Natural killer cell treated with Interleukin-12 subunit alpha and Interleukin-12 subunit beta and Interleukin-15 and Interleukin-18, amount 100 ng/mL, for 72 hours (primary cell): ENCODE measurements around the gene FCGR1A. TPM values are rescaled to one million over a fixed set of nuclear protein-coding genes. Genes with fewer than 3 reads are reported as not detected.
"Not testable (repeated sequence)": the region's sequence is repeated elsewhere in the genome, so short reads cannot be mapped to it uniquely, and the experiment has no call there.

Source experiments
- ATAC-seq, 2 donors: fragments of 150-1000 bp; cut with Tn5 transposase in 1 of 2; sonication (Bioruptor Pico), chemical (Tn5 transposase) in 1 of 2; 2 replicates each; pipeline ENCODE4 v1.10.0; 2021
- DNase-seq: peaks from one replicate; pipeline ENCODE4 v3.0.0; 2022; ENCODE audit warnings: low spot score
- H3K27ac Mint-ChIP-seq, 2 donors: 1 replicate in 1 of 2; 2 replicates in 1 of 2; pipeline ENCODE4 v1.8.0; 2022; ENCODE audit warnings: mixed read lengths in 2 of 2, mild to moderate bottlenecking in 1 of 2, moderate library complexity in 1 of 2
- H3K27me3 Mint-ChIP-seq, 2 donors: 1 replicate in 1 of 2; 2 replicates in 1 of 2; pipeline ENCODE4 v1.8.0; 2022; ENCODE audit warnings: mixed read lengths in 2 of 2
- H3K36me3 Mint-ChIP-seq: one replicate; pipeline ENCODE4 v1.8.0; 2022; ENCODE audit warnings: mixed read lengths
- H3K4me1 Mint-ChIP-seq, 2 donors: 1 replicate in 1 of 2; 2 replicates in 1 of 2; pipeline ENCODE4 v1.8.0; 2022; ENCODE audit warnings: low read depth in 2 of 2, mixed read lengths in 2 of 2, mild to moderate bottlenecking in 1 of 2
- H3K4me3 Mint-ChIP-seq: one replicate; pipeline ENCODE4 v1.8.0; 2022; ENCODE audit warnings: mixed read lengths
- H3K9me3 Mint-ChIP-seq: 2 replicates; pipeline ENCODE4 v1.8.0; 2022; ENCODE audit warnings: mixed read lengths
- total RNA-seq, 2 donors: library from RNA; stranded (reverse); gene quantifications; one replicate each; pipeline ENCODE4 v1.2.3, GENCODE V29; 2022

The FCGR1A gene
- total RNA-seq, 2 donors from 2014 or later, result 0.93 to 1.3 TPM

DNA sequence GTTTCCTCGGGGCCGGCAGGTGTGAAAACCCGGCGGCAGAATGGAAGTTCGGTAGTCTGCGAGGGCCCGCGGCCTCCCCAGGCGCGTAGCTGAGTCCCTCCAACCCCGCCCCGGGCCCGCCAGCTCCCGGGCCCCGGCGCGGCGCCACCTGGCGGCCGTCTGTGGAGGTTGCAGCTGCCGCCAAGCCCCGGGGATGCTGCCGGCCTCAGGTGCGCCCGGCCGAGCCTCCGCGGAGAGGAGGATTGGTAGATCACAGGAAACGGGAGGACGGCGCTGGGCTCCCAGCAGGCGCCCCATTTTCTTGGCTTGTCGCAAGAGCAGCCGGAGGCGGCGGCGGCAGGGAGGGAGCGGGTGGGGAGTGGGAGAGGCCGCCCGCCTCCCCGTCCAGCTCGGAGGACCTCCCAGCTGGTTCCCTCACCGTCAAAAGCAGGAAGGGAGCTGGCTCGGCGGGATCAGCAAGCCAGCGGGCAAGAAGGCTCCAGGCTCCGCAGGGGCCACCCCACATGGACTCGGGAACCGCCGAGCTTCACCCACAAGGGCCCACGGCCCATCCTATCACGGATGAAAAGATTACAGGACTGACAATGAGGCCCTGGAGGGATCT is 10.5 kb downstream of the FCGR1A start:
- H3K27ac Mint-ChIP-seq, result peak overlapping the region; percentile 91 to 93
- not testable (repeated sequence) for H3K9me3 Mint-ChIP-seq, H3K27me3 Mint-ChIP-seq, H3K4me1 Mint-ChIP-seq, H3K36me3 Mint-ChIP-seq
- ATAC-seq (peak; percentile 94 to 96), DNase-seq (peak; percentile 85)
- H3K4me3 Mint-ChIP-seq, result peak overlapping the region; percentile 93

DNA sequence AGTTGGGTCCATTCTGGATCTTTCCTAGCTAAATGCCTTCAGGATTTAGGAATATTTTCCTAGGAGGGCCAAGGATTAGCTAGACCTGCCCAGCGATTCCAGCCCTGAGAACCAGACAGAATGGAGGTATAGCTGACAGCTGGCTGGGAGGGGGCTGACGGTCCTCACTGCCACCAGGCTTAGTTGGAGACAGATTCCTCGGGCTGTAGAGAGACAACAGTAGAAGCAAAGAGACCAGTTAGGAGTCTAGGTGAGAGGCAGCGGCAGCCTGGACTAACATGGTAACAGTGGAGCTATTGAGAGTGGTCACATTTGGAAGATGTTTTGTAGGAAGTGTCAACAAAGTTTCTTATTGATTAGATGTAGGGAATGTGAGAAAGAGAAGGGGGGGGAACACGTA is 11.4 kb downstream of the FCGR1A start:
- not testable (repeated sequence) for H3K27ac Mint-ChIP-seq, ATAC-seq, H3K36me3 Mint-ChIP-seq, H3K27me3 Mint-ChIP-seq, DNase-seq, H3K9me3 Mint-ChIP-seq, H3K4me1 Mint-ChIP-seq, H3K4me3 Mint-ChIP-seq

DNA sequence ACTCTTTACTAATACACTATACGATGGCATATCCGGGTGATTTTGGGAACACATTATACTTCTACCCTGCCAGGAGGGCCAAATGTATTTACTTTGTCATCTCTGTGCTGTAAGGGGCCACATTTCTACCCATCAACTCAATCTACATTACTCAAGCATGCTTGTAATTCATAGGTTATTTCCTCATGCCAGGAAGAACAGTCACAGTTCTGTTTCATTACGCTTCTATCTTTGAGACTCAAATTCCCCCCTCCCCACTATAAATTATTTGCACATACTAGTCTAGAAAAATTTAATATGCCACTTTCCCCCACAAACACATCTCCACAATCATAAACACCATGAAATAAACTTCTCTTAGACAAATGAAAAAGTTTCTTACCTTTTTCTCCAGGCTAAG is 19.1 kb downstream of the FCGR1A start:
- ATAC-seq, H3K27me3 Mint-ChIP-seq, H3K27ac Mint-ChIP-seq, H3K36me3 Mint-ChIP-seq, H3K9me3 Mint-ChIP-seq, H3K4me3 Mint-ChIP-seq, H3K4me1 Mint-ChIP-seq, DNase-seq: not testable (repeated sequence)

DNA sequence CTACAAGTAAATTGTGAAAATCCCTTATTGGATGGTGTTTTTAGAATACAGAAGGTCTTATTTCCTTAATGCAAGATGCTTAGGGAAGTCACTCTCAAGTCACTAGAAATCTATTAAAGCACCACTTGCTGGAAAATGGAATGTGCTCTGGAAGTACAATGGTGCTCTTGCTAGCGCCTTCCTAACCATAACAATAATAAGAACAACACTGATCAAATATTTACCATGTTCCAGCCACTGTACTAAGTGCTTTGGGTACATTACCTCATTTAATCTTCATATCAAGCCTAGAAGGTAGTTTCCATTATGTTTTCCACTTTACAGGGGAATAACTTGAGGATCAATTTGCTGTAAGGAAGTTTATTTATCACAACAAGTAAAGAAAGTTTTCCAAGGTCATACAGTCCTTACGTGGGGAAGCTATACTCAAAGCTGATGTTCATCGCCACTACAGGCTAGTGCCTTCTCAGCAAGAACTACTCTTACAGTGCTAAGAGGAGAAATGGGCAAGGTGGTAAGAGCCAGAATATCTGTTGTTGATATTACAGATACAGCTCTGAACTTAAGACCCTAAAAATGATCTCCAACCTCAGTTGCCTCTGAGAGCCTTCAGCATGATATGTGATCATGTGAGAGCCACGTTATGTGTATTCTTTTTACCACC is 22.1 kb downstream of the FCGR1A start:
- H3K9me3 Mint-ChIP-seq, DNase-seq, H3K4me3 Mint-ChIP-seq, H3K4me1 Mint-ChIP-seq, H3K27ac Mint-ChIP-seq, H3K36me3 Mint-ChIP-seq, ATAC-seq, H3K27me3 Mint-ChIP-seq: not testable (repeated sequence)

DNA sequence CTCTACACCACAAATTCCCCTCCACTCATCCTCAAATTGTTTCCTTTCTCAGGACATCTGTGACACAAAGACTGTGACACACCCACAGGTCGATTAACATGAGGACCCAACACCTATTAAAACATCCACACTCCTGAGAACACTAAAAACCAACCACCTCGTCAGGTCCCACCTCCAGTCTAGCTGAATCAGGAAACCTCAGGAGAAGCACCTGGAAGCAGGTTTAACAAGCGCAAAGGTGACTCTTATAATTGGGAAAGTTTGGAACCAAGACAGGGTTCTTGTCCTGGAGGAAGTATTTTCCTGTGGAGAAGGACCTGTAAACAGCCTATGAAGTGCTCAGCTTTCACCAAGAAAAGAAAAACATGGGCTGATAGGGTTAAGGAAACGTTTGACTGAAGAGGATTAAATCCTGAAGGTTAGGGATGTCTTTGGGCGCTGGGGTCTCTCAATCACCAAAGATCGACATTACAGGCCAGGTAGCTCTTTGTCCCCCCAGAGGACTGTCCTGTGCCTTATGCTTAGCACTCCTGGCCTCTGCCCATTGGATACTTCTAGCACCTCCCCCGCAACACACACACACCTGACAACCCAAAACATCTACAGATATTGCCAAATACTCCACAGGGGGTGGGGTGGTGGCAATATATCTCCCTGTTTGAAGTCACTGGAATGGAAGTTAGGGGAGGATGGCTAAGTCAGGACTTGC is 28.4 kb downstream of the FCGR1A start:
- not testable (repeated sequence) for H3K9me3 Mint-ChIP-seq, H3K27me3 Mint-ChIP-seq, DNase-seq, H3K36me3 Mint-ChIP-seq, ATAC-seq
- Mint-ChIP-seq H3K4me1 (peaks cover 6 to 13% of the 10 kb centered on the region in 2 donors), H3K4me3 (peak overlapping the region; percentile 92), H3K27ac (peak overlapping the region; percentile 37 to 92)

DNA sequence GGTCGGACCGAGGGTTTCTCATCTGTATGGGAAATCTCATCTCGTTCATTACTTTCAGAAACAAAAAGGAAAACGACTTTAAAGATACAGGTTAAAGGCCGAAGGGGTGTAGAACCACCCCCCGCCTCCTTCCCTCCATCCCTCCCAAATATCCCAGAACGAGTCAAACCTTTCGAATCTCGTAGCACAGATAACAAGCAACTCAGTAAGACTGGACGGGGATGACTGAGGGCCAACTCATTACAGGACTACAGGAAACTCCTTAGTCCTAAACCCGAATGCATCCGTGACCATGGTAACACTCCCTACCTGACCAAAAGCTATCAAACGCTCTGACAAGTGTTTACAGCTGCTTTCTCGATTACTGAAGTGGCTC is 29.0 kb downstream of the FCGR1A start:
- Mint-ChIP-seq H3K27ac (peak overlapping the region; percentile 92), H3K4me1 (peaks cover 6 to 12% of the 10 kb centered on the region in 2 donors), H3K4me3 (peak overlapping the region; percentile 92)
- ATAC-seq, result peak; percentile 61 to 64
- not testable (repeated sequence) for DNase-seq, H3K27me3 Mint-ChIP-seq, H3K36me3 Mint-ChIP-seq, H3K9me3 Mint-ChIP-seq

DNA sequence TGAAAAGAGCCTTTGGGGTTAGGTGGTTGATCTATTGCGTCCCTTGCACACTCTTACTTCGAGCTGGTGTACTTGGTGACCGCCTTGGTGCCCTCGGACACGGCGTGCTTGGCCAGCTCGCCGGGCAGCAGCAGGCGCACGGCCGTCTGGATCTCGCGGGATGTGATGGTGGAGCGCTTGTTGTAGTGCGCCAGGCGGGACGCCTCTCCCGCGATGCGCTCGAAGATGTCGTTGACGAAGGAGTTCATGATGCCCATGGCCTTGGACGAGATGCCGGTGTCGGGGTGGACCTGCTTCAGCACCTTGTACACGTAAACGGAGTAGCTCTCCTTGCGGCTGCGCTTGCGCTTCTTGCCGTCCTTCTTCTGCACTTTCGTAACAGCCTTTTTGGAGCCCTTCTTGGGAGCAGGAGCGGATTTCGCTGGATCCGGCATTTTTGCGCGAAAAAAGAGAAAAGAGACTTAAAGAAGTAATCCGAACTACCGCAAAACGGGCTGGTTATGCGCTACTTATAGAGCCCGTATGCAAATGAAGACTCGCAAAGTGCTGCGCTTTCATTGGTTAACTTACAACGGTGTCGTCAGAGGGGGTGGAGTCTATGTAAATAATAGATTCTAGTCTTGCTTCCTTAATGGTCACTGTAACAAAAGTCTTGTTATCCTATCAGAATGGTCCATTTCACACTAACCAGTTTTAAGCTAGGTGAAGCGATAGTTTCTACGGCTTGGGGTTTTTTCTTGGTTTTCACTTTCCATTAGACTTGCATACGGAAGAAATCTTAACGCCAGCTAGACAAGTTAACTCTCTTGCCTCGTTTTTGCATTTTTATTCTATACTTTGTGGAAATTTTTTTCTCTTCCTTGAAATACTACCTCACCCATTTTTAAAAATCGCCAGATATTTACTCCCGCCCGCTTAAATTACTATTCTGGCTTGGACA is 29.7 kb downstream of the FCGR1A start:
- peak overlapping the region; percentile 92 for H3K27ac Mint-ChIP-seq
- H3K9me3 Mint-ChIP-seq, H3K4me1 Mint-ChIP-seq, H3K36me3 Mint-ChIP-seq, H3K27me3 Mint-ChIP-seq: not testable (repeated sequence)
- ATAC-seq (peak; percentile 88 to 92), DNase-seq (peak; percentile 86)
- peak overlapping the region; percentile 92 for H3K4me3 Mint-ChIP-seq

DNA sequence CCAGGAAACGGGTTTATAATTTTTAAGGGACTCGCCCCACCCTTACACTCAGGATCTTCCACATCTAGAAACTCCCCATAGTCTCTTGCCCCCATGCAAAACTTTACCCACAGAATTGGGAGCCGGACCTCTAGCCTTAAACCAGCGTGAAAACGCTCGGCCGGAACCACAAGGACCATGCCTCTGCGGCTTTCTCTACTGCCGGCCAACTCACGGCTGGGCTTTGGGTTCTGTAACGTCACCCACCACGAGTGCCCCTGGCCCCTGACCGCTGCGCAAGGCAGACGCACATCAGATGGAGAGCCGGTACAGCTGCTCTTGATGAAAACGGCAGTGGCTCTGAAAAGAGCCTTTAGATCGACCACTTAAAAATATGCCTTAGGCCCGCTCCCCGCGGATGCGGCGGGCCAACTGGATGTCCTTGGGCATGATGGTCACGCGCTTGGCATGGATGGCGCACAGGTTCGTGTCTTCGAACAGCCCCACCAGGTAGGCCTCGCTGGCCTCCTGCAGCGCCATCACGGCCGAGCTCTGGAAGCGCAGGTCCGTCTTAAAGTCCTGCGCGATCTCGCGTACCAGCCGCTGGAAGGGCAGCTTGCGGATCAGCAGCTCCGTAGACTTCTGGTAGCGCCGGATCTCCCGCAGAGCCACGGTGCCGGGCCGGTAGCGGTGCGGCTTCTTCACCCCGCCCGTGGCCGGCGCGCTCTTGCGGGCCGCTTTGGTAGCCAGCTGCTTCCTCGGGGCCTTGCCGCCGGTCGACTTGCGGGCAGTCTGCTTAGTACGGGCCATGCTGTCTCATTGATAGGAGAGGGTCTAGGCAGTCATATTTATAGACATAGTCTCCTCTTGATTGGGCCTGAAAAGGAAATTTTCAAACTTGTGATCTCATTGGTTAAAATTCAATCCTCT is 30.7 kb downstream of the FCGR1A start:
- H3K4me1 Mint-ChIP-seq, H3K36me3 Mint-ChIP-seq, H3K27me3 Mint-ChIP-seq, H3K9me3 Mint-ChIP-seq: not testable (repeated sequence)
- H3K4me3 Mint-ChIP-seq, result peak overlapping the region; percentile 92
- DNase-seq, result peak; percentile 62
- H3K27ac Mint-ChIP-seq, result peak overlapping the region; percentile 92
- ATAC-seq, result peak; percentile 64 to 70

DNA sequence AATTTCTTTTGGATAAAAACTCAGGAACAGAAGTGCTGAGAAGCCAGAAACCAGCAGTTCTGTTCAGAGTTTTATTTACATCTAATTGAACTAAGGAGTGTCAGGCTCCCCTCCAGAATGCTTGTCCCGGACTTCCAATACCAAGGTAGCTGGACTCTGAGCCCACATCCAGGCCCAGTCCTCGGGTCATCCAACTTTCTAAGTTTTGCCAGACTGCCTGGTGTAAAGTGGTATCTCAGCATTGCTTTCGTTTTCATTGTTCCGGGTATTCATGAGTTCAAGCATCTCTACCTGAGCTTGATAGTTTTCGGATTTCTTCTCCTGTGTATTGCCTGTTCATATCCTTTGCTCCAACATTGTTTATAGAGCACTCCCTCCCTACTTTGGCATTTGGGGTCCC is 37.9 kb downstream of the FCGR1A start:
- not testable (repeated sequence) for DNase-seq, H3K27me3 Mint-ChIP-seq, H3K9me3 Mint-ChIP-seq, ATAC-seq, H3K27ac Mint-ChIP-seq, H3K36me3 Mint-ChIP-seq, H3K4me3 Mint-ChIP-seq, H3K4me1 Mint-ChIP-seq

DNA sequence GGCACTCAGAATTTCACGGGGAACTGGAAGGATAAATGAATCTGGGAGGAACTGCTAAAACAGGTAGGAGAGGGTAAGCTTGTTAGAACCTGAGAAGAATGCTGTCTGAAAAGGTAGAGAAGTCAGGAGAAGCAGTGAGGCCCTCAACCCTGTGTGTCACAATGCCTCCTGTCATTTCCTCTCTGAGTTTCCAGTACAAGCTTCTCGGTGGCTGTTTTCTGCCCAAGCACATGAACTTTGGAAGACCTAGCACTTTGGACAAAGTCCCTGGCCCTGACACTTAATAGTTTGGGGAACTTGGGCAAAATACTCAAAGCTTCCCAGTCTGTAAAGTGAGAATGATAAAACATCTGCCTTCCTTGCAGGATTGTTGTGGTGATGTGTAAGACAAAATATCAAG is 44.1 kb downstream of the FCGR1A start:
- H3K27ac Mint-ChIP-seq, H3K9me3 Mint-ChIP-seq, H3K4me1 Mint-ChIP-seq, H3K36me3 Mint-ChIP-seq, DNase-seq, H3K27me3 Mint-ChIP-seq, ATAC-seq, H3K4me3 Mint-ChIP-seq: not testable (repeated sequence)

DNA sequence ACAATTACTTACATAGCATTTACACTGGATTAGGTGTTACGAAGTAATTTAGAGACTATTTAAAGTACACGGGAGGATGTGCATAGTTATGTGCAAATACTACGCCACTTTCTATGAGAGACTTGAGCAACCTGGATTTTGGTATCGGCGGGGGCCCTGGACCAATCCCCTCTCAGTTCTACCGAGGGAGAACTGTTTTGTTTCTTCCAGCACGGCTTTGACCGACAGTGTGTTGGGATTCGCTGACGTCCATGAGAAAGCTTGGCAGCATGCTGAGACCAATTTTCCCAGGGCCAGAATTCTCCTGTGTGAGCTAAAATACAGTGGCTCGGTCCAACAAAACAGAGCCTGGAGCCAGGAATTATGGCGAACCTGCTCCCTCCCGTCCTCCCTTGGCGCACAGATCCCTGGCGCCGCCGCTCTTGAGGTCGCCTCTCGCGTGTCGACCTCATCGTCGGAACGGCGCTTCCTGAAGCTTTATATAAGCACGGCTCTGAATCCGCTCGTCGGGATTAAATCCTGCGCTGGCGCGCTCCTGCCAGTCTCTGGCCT is 49.3 kb downstream of the FCGR1A start:
- not testable (repeated sequence) for H3K4me1 Mint-ChIP-seq, DNase-seq, H3K27ac Mint-ChIP-seq, H3K36me3 Mint-ChIP-seq, ATAC-seq, H3K27me3 Mint-ChIP-seq, H3K4me3 Mint-ChIP-seq, H3K9me3 Mint-ChIP-seq

DNA sequence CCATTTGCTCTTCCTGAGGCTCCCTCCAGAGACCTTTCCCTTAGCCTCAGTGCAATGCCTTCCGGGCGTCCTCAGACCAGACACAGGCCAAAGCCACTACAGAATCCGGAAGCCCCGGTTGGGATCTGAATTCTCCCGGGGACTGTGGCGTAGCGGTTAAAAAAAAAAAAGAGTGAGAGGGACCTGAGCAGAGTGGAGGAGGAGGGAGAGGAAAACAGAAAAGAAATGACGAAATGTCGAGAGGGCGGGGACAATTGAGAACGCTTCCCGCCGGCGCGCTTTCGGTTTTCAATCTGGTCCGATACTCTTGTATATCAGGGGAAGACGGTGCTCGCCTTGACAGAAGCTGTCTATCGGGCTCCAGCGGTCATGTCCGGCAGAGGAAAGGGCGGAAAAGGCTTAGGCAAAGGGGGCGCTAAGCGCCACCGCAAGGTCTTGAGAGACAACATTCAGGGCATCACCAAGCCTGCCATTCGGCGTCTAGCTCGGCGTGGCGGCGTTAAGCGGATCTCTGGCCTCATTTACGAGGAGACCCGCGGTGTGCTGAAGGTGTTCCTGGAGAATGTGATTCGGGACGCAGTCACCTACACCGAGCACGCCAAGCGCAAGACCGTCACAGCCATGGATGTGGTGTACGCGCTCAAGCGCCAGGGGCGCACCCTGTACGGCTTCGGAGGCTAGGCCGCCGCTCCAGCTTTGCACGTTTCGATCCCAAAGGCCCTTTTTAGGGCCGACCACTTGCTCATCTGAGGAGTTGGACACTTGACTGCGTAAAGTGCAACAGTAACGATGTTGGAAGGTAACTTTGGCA is 50.0 kb downstream of the FCGR1A start:
- H3K4me3 Mint-ChIP-seq, DNase-seq, H3K27ac Mint-ChIP-seq, H3K9me3 Mint-ChIP-seq, H3K36me3 Mint-ChIP-seq, H3K4me1 Mint-ChIP-seq, H3K27me3 Mint-ChIP-seq: not testable (repeated sequence)
- ATAC-seq, result peak; percentile 89 to 90
